ENCODE data around the gene DSCAML1.

- no peak for TF ChIP-seq CTCF (IDR thresholded peaks at IDR 0.05; ENCODE audit: low read length)
- no peak for TF ChIP-seq EZH2 (IDR thresholded peaks at IDR 0.05; ENCODE audit: borderline replicate concordance, low read length)
These were observed 27.5 kb downstream of the DSCAML1 start for GRCh38 chr11:117769533-117769932.

All from OCI-LY1 (cell line).